Gastroesophageal sphincter (tissue), 3 donors: Measurements from ENCODE around the gene DTX4.

Source experiments
- POLR2A ChIP-seq, 2 donors: fragments of 450-650 bp; IDR thresholded peaks; one replicate each; pipeline ENCODE4 v1.6.1; 2017; ENCODE audit warnings: antibody characterized with exemption in 2 of 2, mild to moderate bottlenecking in 2 of 2, moderate library complexity in 1 of 2
- POLR2AphosphoS5 ChIP-seq: sonication (generic); formaldehyde crosslinking; IDR thresholded peaks from one replicate; pipeline ENCODE4 v1.6.1; 2017; ENCODE audit warnings: antibody characterized with exemption
- TF ChIP-seq, protein P1 (sequence below), 4 experiments: fragments of 200-600 bp in 2 of 4; fragments of 450-650 bp in 2 of 4; sonication (generic) in 1 of 4; IDR thresholded peaks; one replicate each; pipeline ENCODE4 v1.5.1; 2017 to 2019; ENCODE audit warnings: antibody characterized with exemption in 4 of 4, mild to moderate bottlenecking in 2 of 4, moderate library complexity in 2 of 4

- TF ChIP-seq, protein P1, sequence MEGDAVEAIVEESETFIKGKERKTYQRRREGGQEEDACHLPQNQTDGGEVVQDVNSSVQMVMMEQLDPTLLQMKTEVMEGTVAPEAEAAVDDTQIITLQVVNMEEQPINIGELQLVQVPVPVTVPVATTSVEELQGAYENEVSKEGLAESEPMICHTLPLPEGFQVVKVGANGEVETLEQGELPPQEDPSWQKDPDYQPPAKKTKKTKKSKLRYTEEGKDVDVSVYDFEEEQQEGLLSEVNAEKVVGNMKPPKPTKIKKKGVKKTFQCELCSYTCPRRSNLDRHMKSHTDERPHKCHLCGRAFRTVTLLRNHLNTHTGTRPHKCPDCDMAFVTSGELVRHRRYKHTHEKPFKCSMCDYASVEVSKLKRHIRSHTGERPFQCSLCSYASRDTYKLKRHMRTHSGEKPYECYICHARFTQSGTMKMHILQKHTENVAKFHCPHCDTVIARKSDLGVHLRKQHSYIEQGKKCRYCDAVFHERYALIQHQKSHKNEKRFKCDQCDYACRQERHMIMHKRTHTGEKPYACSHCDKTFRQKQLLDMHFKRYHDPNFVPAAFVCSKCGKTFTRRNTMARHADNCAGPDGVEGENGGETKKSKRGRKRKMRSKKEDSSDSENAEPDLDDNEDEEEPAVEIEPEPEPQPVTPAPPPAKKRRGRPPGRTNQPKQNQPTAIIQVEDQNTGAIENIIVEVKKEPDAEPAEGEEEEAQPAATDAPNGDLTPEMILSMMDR (IDR thresholded peaks at IDR 0.05), result no peak
- TF ChIP-seq POLR2AphosphoS5 (no peak), POLR2A (IDR thresholded peaks at IDR 0.05) (no peak)
Measured at GRCh38 chr11:59240322-59240721, 68.4 kb downstream of the DTX4 start.
